ENCODE results near the gene SERPINB6.

DNA sequence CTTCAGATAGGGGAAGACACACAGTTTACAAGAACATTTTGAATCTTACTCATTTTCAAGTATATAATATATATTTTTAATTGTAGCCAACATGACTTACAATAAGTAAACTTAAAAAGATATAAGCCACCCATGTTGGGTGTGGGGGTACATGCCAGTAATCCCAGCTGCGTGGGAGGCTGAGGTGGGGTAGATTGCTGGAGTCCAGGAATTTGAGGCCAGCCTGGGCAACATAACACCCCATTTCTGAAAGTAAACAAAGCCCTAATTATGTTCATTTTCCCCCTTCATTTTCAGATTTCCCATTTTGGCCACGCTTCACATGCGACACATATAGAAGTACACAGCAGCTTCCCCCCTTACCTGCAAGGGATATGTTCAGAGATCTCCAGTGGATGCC lies 30.5 kb downstream of the SERPINB6 start:
- no peak for TF ChIP-seq POLR2AphosphoS5 (IDR thresholded peaks at IDR 0.05)
- TF ChIP-seq, protein P1, sequence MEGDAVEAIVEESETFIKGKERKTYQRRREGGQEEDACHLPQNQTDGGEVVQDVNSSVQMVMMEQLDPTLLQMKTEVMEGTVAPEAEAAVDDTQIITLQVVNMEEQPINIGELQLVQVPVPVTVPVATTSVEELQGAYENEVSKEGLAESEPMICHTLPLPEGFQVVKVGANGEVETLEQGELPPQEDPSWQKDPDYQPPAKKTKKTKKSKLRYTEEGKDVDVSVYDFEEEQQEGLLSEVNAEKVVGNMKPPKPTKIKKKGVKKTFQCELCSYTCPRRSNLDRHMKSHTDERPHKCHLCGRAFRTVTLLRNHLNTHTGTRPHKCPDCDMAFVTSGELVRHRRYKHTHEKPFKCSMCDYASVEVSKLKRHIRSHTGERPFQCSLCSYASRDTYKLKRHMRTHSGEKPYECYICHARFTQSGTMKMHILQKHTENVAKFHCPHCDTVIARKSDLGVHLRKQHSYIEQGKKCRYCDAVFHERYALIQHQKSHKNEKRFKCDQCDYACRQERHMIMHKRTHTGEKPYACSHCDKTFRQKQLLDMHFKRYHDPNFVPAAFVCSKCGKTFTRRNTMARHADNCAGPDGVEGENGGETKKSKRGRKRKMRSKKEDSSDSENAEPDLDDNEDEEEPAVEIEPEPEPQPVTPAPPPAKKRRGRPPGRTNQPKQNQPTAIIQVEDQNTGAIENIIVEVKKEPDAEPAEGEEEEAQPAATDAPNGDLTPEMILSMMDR (IDR thresholded peaks at IDR 0.05 in 8 of 11, conservative IDR thresholded peaks at IDR 0.05 in 3 of 11), result no peak
- TF ChIP-seq POLR2A (IDR thresholded peaks at IDR 0.05), result no peak
